ENCODE results near the gene B4GALT2. TPM values are rescaled to one million over a fixed set of nuclear protein-coding genes. Genes with fewer than 3 reads are reported as not detected.

Gene B4GALT2
- total RNA-seq, 1 donor, result 99.5 TPM

- peaks cover 74% of the 10 kb centered on the region for H3K79me2 ChIP-seq (ENCODE audit: insufficient read depth, low read length)
Measured at GRCh38 chr1:43980255-43981134, 1.5 kb downstream of the B4GALT2 start.

GRCh38 chr1:43981135-43981491 lies 2.1 kb downstream of the B4GALT2 start:
- no peak for TF ChIP-seq CTCF (IDR thresholded peaks at IDR 0.05; ENCODE audit: extremely low read depth, low read depth, low read length)
- Histone ChIP-seq H3K4me1 (ENCODE audit: insufficient read depth, low read length) (peaks cover 32% of the 10 kb centered on the region), H3K36me3 (ENCODE audit: insufficient read depth, low read length) (peaks cover 45% of the 10 kb centered on the region), H4K20me1 (ENCODE audit: insufficient read depth, low read length) (peaks cover 55% of the 10 kb centered on the region), H3K4me3 (ENCODE audit: insufficient read depth, low read length) (no peak overlapping the region), H3K79me2 (ENCODE audit: insufficient read depth, low read length) (peaks cover 68% of the 10 kb centered on the region), H3K4me2 (ENCODE audit: insufficient read depth, low read length) (peak overlapping the region; percentile 88), H3K9me3 (ENCODE audit: low read depth, low read length) (no peaks in the 10 kb centered on the region), H2AFZ (ENCODE audit: low read length) (no peak overlapping the region), H3K27me3 (ENCODE audit: insufficient read depth, low read length) (no peaks in the 10 kb centered on the region), H3K27ac (ENCODE audit: low read depth, low read length) (no peak overlapping the region)
- peak; percentile 69 for DNase-seq (ENCODE audit: insufficient read length, low spot score, missing footprints)

More at GRCh38 chr1:43980255-43981134, 1.5 kb downstream of the B4GALT2 start:
- peak; percentile 95 for DNase-seq (ENCODE audit: insufficient read length, low spot score, missing footprints)
- Histone ChIP-seq H3K4me1 (ENCODE audit: insufficient read depth, low read length) (peaks cover 38% of the 10 kb centered on the region), H3K27me3 (ENCODE audit: insufficient read depth, low read length) (no peaks in the 10 kb centered on the region), H3K36me3 (ENCODE audit: insufficient read depth, low read length) (peaks cover 40% of the 10 kb centered on the region), H3K4me2 (ENCODE audit: insufficient read depth, low read length) (peak overlapping the region; percentile 88), H2AFZ (ENCODE audit: low read length) (no peak overlapping the region), H4K20me1 (ENCODE audit: insufficient read depth, low read length) (peaks cover 61% of the 10 kb centered on the region), H3K4me3 (ENCODE audit: insufficient read depth, low read length) (peak overlapping the region; percentile 73), H3K27ac (ENCODE audit: low read depth, low read length) (peak overlapping the region; percentile 54), H3K9me3 (ENCODE audit: low read depth, low read length) (no peaks in the 10 kb centered on the region)
- no peak for TF ChIP-seq CTCF (IDR thresholded peaks at IDR 0.05; ENCODE audit: extremely low read depth, low read depth, low read length)

GRCh38 chr1:43981636-43982035 lies 2.6 kb downstream of the B4GALT2 start:
- Histone ChIP-seq H3K27me3 (ENCODE audit: insufficient read depth, low read length) (no peaks in the 10 kb centered on the region), H2AFZ (ENCODE audit: low read length) (no peak overlapping the region), H4K20me1 (ENCODE audit: insufficient read depth, low read length) (peaks cover 50% of the 10 kb centered on the region), H3K4me1 (ENCODE audit: insufficient read depth, low read length) (peaks cover 32% of the 10 kb centered on the region), H3K9me3 (ENCODE audit: low read depth, low read length) (no peaks in the 10 kb centered on the region), H3K4me3 (ENCODE audit: insufficient read depth, low read length) (no peak overlapping the region), H3K36me3 (ENCODE audit: insufficient read depth, low read length) (peaks cover 45% of the 10 kb centered on the region), H3K4me2 (ENCODE audit: insufficient read depth, low read length) (no peak overlapping the region), H3K27ac (ENCODE audit: low read depth, low read length) (no peak overlapping the region), H3K79me2 (ENCODE audit: insufficient read depth, low read length) (peaks cover 63% of the 10 kb centered on the region)
- peak; percentile 62 for DNase-seq (ENCODE audit: insufficient read length, low spot score, missing footprints)
- TF ChIP-seq CTCF (IDR thresholded peaks at IDR 0.05; ENCODE audit: extremely low read depth, low read depth, low read length), result no peak

GRCh38 chr1:43982241-43982640 lies 3.2 kb downstream of the B4GALT2 start:
- H3K4me3 ChIP-seq (ENCODE audit: insufficient read depth, low read length), result no peak overlapping the region
- H3K4me2 ChIP-seq (ENCODE audit: insufficient read depth, low read length), result no peak overlapping the region
- H3K27me3 ChIP-seq (ENCODE audit: insufficient read depth, low read length), result no peaks in the 10 kb centered on the region
- no peak overlapping the region for H3K27ac ChIP-seq (ENCODE audit: low read depth, low read length)
- no peak for DNase-seq (ENCODE audit: insufficient read length, low spot score, missing footprints)
- H4K20me1 ChIP-seq (ENCODE audit: insufficient read depth, low read length), result peaks cover 46% of the 10 kb centered on the region
- H2AFZ ChIP-seq (ENCODE audit: low read length), result no peak overlapping the region
- peaks cover 57% of the 10 kb centered on the region for H3K79me2 ChIP-seq (ENCODE audit: insufficient read depth, low read length)
- peaks cover 39% of the 10 kb centered on the region for H3K36me3 ChIP-seq (ENCODE audit: insufficient read depth, low read length)
- no peak for TF ChIP-seq CTCF (IDR thresholded peaks at IDR 0.05; ENCODE audit: extremely low read depth, low read depth, low read length)
- peaks cover 30% of the 10 kb centered on the region for H3K4me1 ChIP-seq (ENCODE audit: insufficient read depth, low read length)
- no peaks in the 10 kb centered on the region for H3K9me3 ChIP-seq (ENCODE audit: low read depth, low read length)
